ENCODE measurements around the gene EBNA1BP2.

The EBNA1BP2 gene

DNA sequence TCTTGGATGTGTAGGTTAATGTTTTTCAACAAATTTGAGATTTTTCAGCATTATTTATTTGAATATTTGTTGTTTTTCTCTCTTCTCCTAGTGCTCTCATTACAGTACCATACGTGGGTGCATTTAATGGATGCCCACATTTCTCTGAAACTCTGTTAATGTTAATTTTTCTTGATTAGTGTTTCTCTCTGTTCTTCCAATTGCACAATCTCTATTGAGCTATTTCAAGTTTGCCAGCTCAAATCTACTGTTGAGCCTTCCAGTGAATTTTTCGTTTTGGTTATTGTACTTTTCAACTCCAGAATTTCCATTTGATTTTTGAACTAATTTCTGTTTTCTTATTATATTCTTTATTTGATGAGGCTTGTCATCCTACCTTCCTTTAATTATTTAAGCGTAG lies 31.8 kb upstream of the EBNA1BP2 start:
- Histone ChIP-seq H3K4me1 (ENCODE audit: control insufficient read depth, low read depth, low read length) (peaks cover 13% of the 10 kb centered on the region), H3K27me3 (ENCODE audit: control insufficient read depth, insufficient read depth, low read length) (no peaks in the 10 kb centered on the region), H3K36me3 (ENCODE audit: control insufficient read depth, low read depth, low read length) (no peaks in the 10 kb centered on the region), H3K27ac (ENCODE audit: low read length) (no peak overlapping the region), H3K4me3 (ENCODE audit: low read length) (no peak overlapping the region), H3K9me3 (ENCODE audit: control insufficient read depth, low read depth, low read length) (no peaks in the 10 kb centered on the region), H3K9ac (ENCODE audit: low read length) (no peak overlapping the region)

DNA sequence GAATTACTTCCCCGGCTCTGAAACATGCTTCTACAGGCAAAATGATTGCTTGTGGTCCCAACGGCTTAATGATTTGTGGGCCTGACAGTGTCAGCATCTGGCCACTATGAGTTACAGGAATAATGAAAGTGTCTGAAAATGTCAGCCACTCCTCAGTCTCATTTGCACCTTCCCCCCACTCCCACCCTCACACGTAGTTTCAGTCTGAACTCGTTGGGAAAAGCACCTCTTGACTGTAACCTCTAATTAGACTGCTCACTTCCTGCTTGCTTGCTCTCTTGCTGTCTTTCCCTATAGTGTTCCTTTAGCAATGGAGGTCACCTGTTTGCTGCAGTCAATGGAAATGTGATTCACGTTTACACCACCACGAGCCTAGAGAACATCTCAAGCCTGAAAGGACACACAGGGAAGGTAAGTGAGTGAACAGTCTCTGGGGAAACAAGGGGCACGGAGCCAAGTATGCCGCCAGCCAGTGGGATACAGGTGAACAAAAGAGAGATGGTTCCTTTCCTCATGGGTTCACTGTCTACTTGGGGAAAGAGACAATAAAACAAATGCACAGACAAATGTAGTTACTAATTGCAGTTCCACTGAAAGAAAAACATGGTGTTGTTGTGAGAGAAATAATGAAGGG lies 27.1 kb upstream of the EBNA1BP2 start:
- H3K9ac ChIP-seq (ENCODE audit: low read length): no peak overlapping the region
- H3K27ac ChIP-seq (ENCODE audit: low read length): no peak overlapping the region
- no peaks in the 10 kb centered on the region for H3K4me1 ChIP-seq (ENCODE audit: control insufficient read depth, low read depth, low read length)
- no peaks in the 10 kb centered on the region for H3K27me3 ChIP-seq (ENCODE audit: control insufficient read depth, insufficient read depth, low read length)
- H3K9me3 ChIP-seq (ENCODE audit: control insufficient read depth, low read depth, low read length): no peaks in the 10 kb centered on the region
- no peak overlapping the region for H3K4me3 ChIP-seq (ENCODE audit: low read length)
- H3K36me3 ChIP-seq (ENCODE audit: control insufficient read depth, low read depth, low read length): no peaks in the 10 kb centered on the region

DNA sequence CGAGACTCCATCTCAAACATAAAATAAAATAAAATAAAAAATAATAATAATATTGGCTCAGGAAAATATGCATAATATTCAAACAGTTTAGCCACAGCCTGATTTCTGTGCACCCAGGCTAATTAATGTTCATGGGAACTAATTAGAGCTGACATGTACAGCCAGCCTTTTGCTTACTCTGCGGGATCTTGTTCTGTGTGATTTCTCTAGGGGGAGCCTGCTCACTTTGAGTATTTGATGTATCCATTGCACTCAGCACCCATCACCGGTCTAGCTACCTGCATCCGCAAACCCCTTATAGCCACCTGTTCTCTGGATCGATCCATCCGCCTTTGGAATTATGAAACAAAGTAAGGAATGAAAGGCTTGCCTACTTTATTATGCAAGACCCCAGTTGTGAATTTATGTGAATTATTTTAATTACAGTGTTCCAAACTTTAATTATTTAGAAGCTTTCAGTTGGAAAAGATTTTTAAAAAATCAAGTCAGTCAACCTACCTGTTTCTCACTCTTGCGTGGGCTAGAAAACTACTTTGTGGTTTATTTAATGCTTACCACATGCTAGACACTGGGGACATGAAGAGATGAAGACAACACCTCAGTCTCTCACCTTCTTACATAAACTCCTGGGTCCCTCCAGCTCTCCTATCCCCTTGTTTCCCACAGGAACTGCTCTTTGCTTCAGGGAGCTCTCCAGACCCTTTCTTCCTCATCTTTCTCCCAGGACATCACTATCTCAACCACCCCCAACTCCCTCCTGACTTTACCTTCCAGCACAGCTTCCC lies 25.4 kb upstream of the EBNA1BP2 start:
- no peak overlapping the region for H3K4me3 ChIP-seq (ENCODE audit: low read length)
- no peaks in the 10 kb centered on the region for H3K4me1 ChIP-seq (ENCODE audit: control insufficient read depth, low read depth, low read length)
- H3K9ac ChIP-seq (ENCODE audit: low read length): no peak overlapping the region

DNA sequence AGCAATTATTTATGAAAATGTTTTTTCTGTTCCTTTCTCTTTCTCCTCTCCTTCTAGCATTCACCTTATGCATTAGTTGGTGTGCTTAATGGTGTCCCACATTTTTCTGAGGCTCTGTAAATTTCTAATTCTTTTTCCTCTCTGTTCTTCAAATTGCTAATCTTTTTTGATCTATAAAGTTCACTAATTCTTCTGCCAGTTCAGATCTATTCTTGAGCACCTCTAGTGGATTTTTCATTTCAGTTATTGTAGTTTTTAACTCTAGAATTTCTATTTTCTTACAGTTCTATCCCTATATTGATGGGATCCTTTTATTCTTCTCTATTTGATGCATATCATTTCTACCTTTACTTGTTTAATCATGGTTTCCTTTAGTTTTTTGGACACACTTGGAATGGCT lies 22.4 kb upstream of the EBNA1BP2 start:
- Histone ChIP-seq H3K9me3 (ENCODE audit: control insufficient read depth, low read depth, low read length) (no peaks in the 10 kb centered on the region), H3K27me3 (ENCODE audit: control insufficient read depth, insufficient read depth, low read length) (no peaks in the 10 kb centered on the region), H3K27ac (ENCODE audit: low read length) (no peak overlapping the region), H3K9ac (ENCODE audit: low read length) (no peak overlapping the region), H3K4me3 (ENCODE audit: low read length) (no peak overlapping the region), H3K36me3 (ENCODE audit: control insufficient read depth, low read depth, low read length) (no peaks in the 10 kb centered on the region), H3K4me1 (ENCODE audit: control insufficient read depth, low read depth, low read length) (no peaks in the 10 kb centered on the region)

More for the DNA sequence above, 25.4 kb upstream of the EBNA1BP2 start:
- no peaks in the 10 kb centered on the region for H3K27me3 ChIP-seq (ENCODE audit: control insufficient read depth, insufficient read depth, low read length)
- H3K9me3 ChIP-seq (ENCODE audit: control insufficient read depth, low read depth, low read length): no peaks in the 10 kb centered on the region
- H3K36me3 ChIP-seq (ENCODE audit: control insufficient read depth, low read depth, low read length): no peaks in the 10 kb centered on the region
- H3K27ac ChIP-seq (ENCODE audit: low read length): no peak overlapping the region

DNA sequence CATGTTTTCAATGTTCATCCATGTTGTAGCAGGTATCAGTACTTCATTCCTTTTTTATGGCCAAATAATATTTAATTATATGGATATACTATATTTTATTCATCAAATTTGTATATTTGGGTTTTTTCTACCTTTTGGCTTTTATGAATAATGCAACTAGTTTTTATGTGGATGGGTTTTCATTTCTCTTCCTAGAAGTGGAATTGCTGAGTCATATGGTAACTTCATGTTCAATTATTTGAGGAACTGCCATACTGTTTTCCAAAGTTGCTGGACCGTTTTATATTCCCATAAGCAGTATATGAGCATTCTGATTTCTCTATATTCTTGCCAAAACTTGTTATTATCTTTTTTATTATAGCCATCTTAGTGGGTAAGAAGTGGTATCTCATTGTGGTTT lies 16.0 kb upstream of the EBNA1BP2 start:
- no peaks in the 10 kb centered on the region for H3K27me3 ChIP-seq (ENCODE audit: control insufficient read depth, insufficient read depth, low read length)
- no peak overlapping the region for H3K4me3 ChIP-seq (ENCODE audit: low read length)
- H3K9me3 ChIP-seq (ENCODE audit: control insufficient read depth, low read depth, low read length): no peaks in the 10 kb centered on the region
- no peaks in the 10 kb centered on the region for H3K36me3 ChIP-seq (ENCODE audit: control insufficient read depth, low read depth, low read length)
- no peaks in the 10 kb centered on the region for H3K4me1 ChIP-seq (ENCODE audit: control insufficient read depth, low read depth, low read length)
- no peak overlapping the region for H3K9ac ChIP-seq (ENCODE audit: low read length)
- H3K27ac ChIP-seq (ENCODE audit: low read length): no peak overlapping the region

DNA sequence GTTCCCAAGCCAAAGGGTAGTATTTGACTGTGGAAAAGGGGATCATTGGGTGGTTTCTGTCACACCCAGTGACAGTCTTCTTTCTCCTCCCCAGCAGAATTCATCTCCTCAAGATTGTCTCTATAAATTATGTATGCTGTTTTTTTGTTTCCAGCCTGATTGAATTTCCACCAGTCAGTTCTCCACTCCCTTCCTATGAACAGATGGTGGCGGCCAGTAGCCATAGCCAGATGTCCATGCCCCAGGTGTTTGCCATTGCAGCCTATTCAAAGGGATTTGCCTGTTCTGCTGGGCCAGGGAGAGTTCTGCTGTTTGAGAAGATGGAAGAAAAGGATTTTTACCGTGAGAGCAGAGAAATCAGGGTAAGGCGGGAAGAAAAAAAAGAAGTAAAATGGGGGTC lies 12.9 kb upstream of the EBNA1BP2 start:
- H3K9me3 ChIP-seq (ENCODE audit: control insufficient read depth, low read depth, low read length): no peaks in the 10 kb centered on the region
- H3K27me3 ChIP-seq (ENCODE audit: control insufficient read depth, insufficient read depth, low read length): no peaks in the 10 kb centered on the region
- H3K36me3 ChIP-seq (ENCODE audit: control insufficient read depth, low read depth, low read length): no peaks in the 10 kb centered on the region
- H3K27ac ChIP-seq (ENCODE audit: low read length): no peak overlapping the region
- H3K9ac ChIP-seq (ENCODE audit: low read length): no peak overlapping the region
- no peaks in the 10 kb centered on the region for H3K4me1 ChIP-seq (ENCODE audit: control insufficient read depth, low read depth, low read length)
- no peak overlapping the region for H3K4me3 ChIP-seq (ENCODE audit: low read length)

DNA sequence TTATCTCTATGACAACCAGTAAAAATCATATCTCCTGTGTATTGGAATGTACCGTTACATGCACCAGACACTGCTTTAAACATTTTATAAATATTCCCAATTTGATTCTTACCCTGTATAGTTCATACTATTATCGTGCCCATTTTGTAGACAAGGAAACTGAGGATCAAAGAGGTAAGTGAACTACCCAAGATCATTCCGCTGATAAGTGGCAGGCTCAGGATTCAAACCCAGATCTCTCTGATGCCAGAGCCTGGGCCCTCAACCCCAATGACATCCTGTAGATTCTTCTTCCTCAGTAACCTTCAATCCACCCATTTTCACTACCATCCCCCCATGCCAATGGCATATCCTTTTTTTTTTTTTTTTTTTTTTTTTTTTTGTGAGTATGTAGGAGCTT lies 12.3 kb upstream of the EBNA1BP2 start:
- Histone ChIP-seq H3K4me1 (ENCODE audit: control insufficient read depth, low read depth, low read length) (no peaks in the 10 kb centered on the region), H3K9me3 (ENCODE audit: control insufficient read depth, low read depth, low read length) (no peaks in the 10 kb centered on the region), H3K4me3 (ENCODE audit: low read length) (no peak overlapping the region), H3K27ac (ENCODE audit: low read length) (no peak overlapping the region), H3K36me3 (ENCODE audit: control insufficient read depth, low read depth, low read length) (no peaks in the 10 kb centered on the region), H3K9ac (ENCODE audit: low read length) (no peak overlapping the region), H3K27me3 (ENCODE audit: control insufficient read depth, insufficient read depth, low read length) (no peaks in the 10 kb centered on the region)

DNA sequence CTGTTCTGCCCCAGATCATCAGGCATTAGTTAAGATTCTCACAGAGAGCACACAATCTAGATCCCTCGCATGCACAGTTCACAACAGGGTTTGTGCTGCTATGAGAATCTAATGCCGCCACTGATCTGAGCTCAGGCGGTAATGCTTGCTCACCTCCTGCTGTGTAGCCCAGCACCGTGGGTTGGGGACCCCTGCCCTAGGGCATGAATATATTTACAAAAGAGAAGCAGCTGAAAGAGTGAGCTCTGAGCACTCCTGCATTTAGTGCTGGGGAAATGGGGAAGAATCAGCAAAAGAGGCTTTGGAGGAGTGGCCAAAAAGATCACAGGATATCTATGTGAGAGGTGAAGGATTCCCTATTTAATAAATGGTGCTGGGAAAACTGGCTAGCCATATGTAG lies 5.6 kb upstream of the EBNA1BP2 start:
- Histone ChIP-seq H3K36me3 (ENCODE audit: control insufficient read depth, low read depth, low read length) (no peaks in the 10 kb centered on the region), H3K4me1 (ENCODE audit: control insufficient read depth, low read depth, low read length) (peaks cover 4% of the 10 kb centered on the region), H3K9ac (ENCODE audit: low read length) (no peak overlapping the region), H3K9me3 (ENCODE audit: control insufficient read depth, low read depth, low read length) (no peaks in the 10 kb centered on the region), H3K27ac (ENCODE audit: low read length) (no peak overlapping the region), H3K27me3 (ENCODE audit: control insufficient read depth, insufficient read depth, low read length) (peaks cover 14% of the 10 kb centered on the region), H3K4me3 (ENCODE audit: low read length) (no peak overlapping the region)

DNA sequence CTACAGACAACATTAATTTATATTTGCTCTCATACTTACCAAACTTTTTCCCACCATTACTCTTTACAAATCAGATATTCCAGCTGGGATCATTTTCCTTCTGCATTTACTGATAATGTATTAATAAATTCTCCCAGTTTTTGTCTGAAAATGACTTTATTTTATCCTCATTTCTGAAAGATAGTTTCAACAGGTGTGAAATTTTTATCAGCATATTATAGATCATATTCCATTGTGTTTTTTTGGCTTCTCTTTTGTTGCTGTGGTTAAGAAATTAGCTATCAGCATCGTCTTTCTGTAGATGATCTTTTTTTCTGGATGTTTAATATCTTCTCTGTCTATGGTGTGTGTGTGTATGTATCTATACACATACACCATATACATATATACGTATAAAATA lies 2.8 kb upstream of the EBNA1BP2 start:
- Histone ChIP-seq H3K4me3 (ENCODE audit: low read length) (no peak overlapping the region), H3K36me3 (ENCODE audit: control insufficient read depth, low read depth, low read length) (peaks cover 7% of the 10 kb centered on the region), H3K4me1 (ENCODE audit: control insufficient read depth, low read depth, low read length) (peaks cover 10% of the 10 kb centered on the region), H3K9ac (ENCODE audit: low read length) (no peak overlapping the region), H3K9me3 (ENCODE audit: control insufficient read depth, low read depth, low read length) (no peaks in the 10 kb centered on the region), H3K27ac (ENCODE audit: low read length) (no peak overlapping the region), H3K27me3 (ENCODE audit: control insufficient read depth, insufficient read depth, low read length) (peaks cover 15% of the 10 kb centered on the region)

DNA sequence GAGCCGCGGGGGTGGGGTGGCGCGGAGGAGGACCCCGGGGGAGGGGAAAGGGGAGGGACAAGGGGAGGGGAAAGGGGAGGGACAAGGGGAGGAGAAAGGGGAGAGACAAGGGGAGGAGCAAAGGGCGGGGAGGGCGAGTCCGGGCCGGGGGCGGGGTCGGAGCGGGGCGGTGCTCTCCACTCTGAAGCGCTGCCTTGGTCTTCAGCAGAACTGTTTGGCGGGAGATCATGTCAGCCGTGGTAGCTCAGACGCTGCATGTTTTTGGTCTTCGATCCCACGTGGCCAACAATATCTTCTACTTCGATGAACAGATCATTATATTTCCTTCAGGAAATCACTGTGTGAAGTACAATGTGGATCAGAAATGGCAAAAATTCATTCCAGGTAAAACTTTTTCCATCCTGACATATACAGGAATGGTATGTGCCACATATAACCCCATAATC lies 460 bp upstream of the EBNA1BP2 start:
- Histone ChIP-seq H3K27me3 (ENCODE audit: control insufficient read depth, insufficient read depth, low read length) (peaks cover 15% of the 10 kb centered on the region), H3K4me3 (ENCODE audit: low read length) (peak overlapping the region; percentile 91), H3K36me3 (ENCODE audit: control insufficient read depth, low read depth, low read length) (peaks cover 26% of the 10 kb centered on the region), H3K27ac (ENCODE audit: low read length) (peak overlapping the region; percentile 42), H3K9ac (ENCODE audit: low read length) (peak overlapping the region; percentile 65), H3K4me1 (ENCODE audit: control insufficient read depth, low read depth, low read length) (peaks cover 7% of the 10 kb centered on the region), H3K9me3 (ENCODE audit: control insufficient read depth, low read depth, low read length) (no peaks in the 10 kb centered on the region)

DNA sequence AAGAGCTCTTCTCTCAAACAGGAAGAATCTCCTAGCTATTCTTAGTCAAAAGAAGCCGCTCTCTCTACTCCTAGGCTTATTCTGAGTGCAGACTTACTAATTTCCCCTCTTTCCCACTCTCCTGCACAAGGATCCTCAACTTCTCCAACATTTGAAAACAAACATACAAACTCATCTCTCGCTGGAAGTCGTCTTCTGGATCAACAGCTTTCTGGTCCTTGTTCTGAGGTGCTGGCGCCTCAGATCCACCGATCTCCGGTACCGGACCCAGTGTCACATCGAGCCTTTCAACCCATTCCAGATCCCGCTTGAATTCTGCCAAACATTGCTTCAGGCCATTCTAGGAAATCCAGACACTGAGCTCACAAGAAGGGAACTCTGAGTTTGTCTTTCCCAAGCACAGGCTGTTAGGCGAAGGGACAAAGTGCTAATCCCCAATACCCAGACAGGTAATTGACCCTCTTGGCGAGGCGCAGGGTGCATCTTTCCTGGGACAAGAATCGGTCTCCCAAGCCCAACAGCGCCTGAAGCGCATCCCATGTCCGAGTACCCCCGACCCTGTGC lies 696 bp downstream of the EBNA1BP2 start:
- H3K9me3 ChIP-seq (ENCODE audit: control insufficient read depth, low read depth, low read length): no peaks in the 10 kb centered on the region
- peaks cover 36% of the 10 kb centered on the region for H3K36me3 ChIP-seq (ENCODE audit: control insufficient read depth, low read depth, low read length)
- H3K4me3 ChIP-seq (ENCODE audit: low read length): peak overlapping the region; percentile 91
- no peak overlapping the region for H3K27ac ChIP-seq (ENCODE audit: low read length)
- peaks cover 15% of the 10 kb centered on the region for H3K27me3 ChIP-seq (ENCODE audit: control insufficient read depth, insufficient read depth, low read length)
- H3K4me1 ChIP-seq (ENCODE audit: control insufficient read depth, low read depth, low read length): peaks cover 6% of the 10 kb centered on the region
- peak overlapping the region; percentile 65 for H3K9ac ChIP-seq (ENCODE audit: low read length)

Measured in iPS-18a (cell line).